Tibial nerve (tissue), 3 donors: Measurements from ENCODE around the gene DUS2.

Source experiments
- POLR2A ChIP-seq, 2 donors: fragments of 450-650 bp; IDR thresholded peaks; one replicate each; pipeline ENCODE4 v1.6.1; 2017; ENCODE audit warnings: antibody characterized with exemption in 2 of 2, mild to moderate bottlenecking in 2 of 2, moderate library complexity in 2 of 2
- TF ChIP-seq, protein P1 (sequence below), 5 experiments: fragments of 200-600 bp in 3 of 5; fragments of 450-650 bp in 2 of 5; sonication (generic) in 3 of 5; IDR thresholded peaks; one replicate each; pipeline ENCODE4 v1.5.1; 2016 to 2019; ENCODE audit warnings: antibody characterized with exemption in 5 of 5, mild to moderate bottlenecking in 3 of 5, moderate library complexity in 2 of 5

DNA sequence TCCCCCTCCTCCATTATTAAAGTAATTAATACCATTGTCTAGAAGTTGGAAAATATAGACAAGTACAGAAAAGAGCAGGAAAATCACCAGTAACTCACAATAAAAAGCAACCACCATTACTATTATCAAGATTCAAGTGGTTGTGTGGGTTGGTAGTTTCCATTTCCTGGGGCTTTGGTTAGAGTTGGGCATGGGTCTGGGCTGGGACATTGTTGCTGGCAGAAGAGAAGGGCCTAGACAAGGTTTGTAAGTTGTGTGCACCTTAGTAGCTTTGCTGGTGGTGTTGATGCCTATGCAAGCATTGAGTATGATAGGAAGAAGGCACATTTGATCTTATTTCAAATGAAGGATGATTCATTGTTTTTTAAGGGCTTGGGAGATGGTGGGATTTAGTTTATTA lies 36.7 kb downstream of the DUS2 start:
- TF ChIP-seq POLR2A (IDR thresholded peaks at IDR 0.05), result no peak
- TF ChIP-seq, protein P1, sequence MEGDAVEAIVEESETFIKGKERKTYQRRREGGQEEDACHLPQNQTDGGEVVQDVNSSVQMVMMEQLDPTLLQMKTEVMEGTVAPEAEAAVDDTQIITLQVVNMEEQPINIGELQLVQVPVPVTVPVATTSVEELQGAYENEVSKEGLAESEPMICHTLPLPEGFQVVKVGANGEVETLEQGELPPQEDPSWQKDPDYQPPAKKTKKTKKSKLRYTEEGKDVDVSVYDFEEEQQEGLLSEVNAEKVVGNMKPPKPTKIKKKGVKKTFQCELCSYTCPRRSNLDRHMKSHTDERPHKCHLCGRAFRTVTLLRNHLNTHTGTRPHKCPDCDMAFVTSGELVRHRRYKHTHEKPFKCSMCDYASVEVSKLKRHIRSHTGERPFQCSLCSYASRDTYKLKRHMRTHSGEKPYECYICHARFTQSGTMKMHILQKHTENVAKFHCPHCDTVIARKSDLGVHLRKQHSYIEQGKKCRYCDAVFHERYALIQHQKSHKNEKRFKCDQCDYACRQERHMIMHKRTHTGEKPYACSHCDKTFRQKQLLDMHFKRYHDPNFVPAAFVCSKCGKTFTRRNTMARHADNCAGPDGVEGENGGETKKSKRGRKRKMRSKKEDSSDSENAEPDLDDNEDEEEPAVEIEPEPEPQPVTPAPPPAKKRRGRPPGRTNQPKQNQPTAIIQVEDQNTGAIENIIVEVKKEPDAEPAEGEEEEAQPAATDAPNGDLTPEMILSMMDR (IDR thresholded peaks at IDR 0.05), result no peak
